ENCODE results near the gene SLC22A31. TPM values are rescaled to one million over a fixed set of nuclear protein-coding genes. Genes with fewer than 3 reads are reported as not detected.

The SLC22A31 gene
- total and polyA plus RNA-seq, 2 experiments from 2014 or later: 2.1 to 13.8 TPM

GRCh38 chr16:89174055-89174827 lies 26.1 kb downstream of the SLC22A31 start:
- Histone ChIP-seq H3K4me2 (peak overlapping the region; percentile 60), H2AFZ (no peak overlapping the region), H3K4me3 (no peak overlapping the region), H3K9me2 (ENCODE audit: insufficient read depth) (no peaks in the 10 kb centered on the region), H3F3A (replicated peaks; ENCODE audit: low read depth) (no peaks in the 10 kb centered on the region), H3K27ac (ENCODE audit: low read depth) (peak overlapping the region; percentile 50; the same call in 1 of the 2 replicates), H3K36me3 (ENCODE audit: insufficient read depth) (no peaks in the 10 kb centered on the region), H4K20me1 (replicated peaks; ENCODE audit: insufficient read depth) (no peaks in the 10 kb centered on the region), H3K79me2 (replicated peaks; ENCODE audit: insufficient read depth) (no peaks in the 10 kb centered on the region), H3K27me3 (ENCODE audit: insufficient read depth) (no peaks in the 10 kb centered on the region), H3K4me1 (ENCODE audit: insufficient read depth) (peaks cover 12% of the 10 kb centered on the region)
- no peaks in the 10 kb centered on the region for H3K9me3 Mint-ChIP-seq
- TF ChIP-seq EZH2 (IDR thresholded peaks at IDR 0.05; ENCODE audit: low read depth, unreplicated experiment): no peak
- TF ChIP-seq POLR2AphosphoS5 (IDR thresholded peaks at IDR 0.05; ENCODE audit: low read depth): no peak
- no peak for TF ChIP-seq EZH2phosphoT487 (IDR thresholded peaks at IDR 0.05; ENCODE audit: unreplicated experiment)
- TF ChIP-seq CREB1 (CRISPR knock-in tag; IDR thresholded peaks at IDR 0.05; ENCODE audit: low read depth): no peak
- TF ChIP-seq NANOG (IDR thresholded peaks at IDR 0.05; ENCODE audit: borderline replicate concordance): no peak
- no peak for TF ChIP-seq ZNF462 (CRISPR knock-in tag; IDR thresholded peaks at IDR 0.05)
- no peak for TF ChIP-seq ZNF114 (CRISPR knock-in tag; IDR thresholded peaks at IDR 0.05)
- no peak for TF ChIP-seq CTCF (conservative IDR thresholded peaks at IDR 0.05; ENCODE audit: low read depth in 2 of 2)
- peaks cover 14% of the 10 kb centered on the region for H3K27me3 Mint-ChIP-seq (ENCODE audit: insufficient read depth, low read depth, poor library complexity)
- H3K27ac Mint-ChIP-seq: no peak overlapping the region
- DNase-seq (ENCODE audit: low spot score) (peak; percentile 61), ATAC-seq (no peak; the same call in 2 of the 3 replicates)
- peaks cover 13% of the 10 kb centered on the region for H3K4me1 Mint-ChIP-seq
- H3K36me3 Mint-ChIP-seq (ENCODE audit: low read depth): no peaks in the 10 kb centered on the region
- H3K4me3 Mint-ChIP-seq: no peak overlapping the region

Data from GM23338 (cell line).